HCT116 (cell line): ENCODE results near the gene CYP4A11. TPM values are rescaled to one million over a fixed set of nuclear protein-coding genes. Genes with fewer than 3 reads are reported as not detected.
"Not testable (repeated sequence)": the region's sequence is repeated elsewhere in the genome, so short reads cannot be mapped to it uniquely, and the experiment has no call there.

Experiments
- ATAC-seq: fragments of 200-7000 bp; cut with Tn5 transposase; 2 replicates; pipeline ENCODE4 v1.9.1; 2020; ENCODE audit warnings: mild to moderate bottlenecking, moderate library complexity
- BruUV-seq: library from RNA; stranded (reverse); fragments of 400-500 nt; replicated peaks from 2 replicates; lab custom pipeline; 2021; lab: Mats Ljungman, UMichigan
- CTCF ChIA-PET: fragments of 300-600 bp; sonication (Branson Sonifier 250); formaldehyde crosslinking; loops from one replicate; lab custom pipeline; 2021; ENCODE audit warnings: antibody characterized with exemption; lab: Charles Lee
- POLR2A ChIA-PET: fragments of 300-600, 350-600 bp; sonication (Branson Sonifier 250); formaldehyde crosslinking; loops from one replicate; lab custom pipeline; 2021; ENCODE audit warnings: antibody characterized with exemption; lab: Charles Lee
- RAD21 ChIA-PET, 2 experiments: fragments of 300-600 bp; sonication (Branson Sonifier 250); formaldehyde crosslinking; loops; one replicate each; lab custom pipeline; 2023; ENCODE audit warnings: low total read pairs in 2 of 2; ENCODE audit not compliant: uncharacterized antibody in 2 of 2, unreplicated experiment in 2 of 2, low non-redundant PET in 1 of 2; lab: Charles Lee
- DNase-seq: peaks from one replicate; pipeline ENCODE4 v3.0.0-alpha.2; 2010; ENCODE audit warnings: low read depth, low spot score
- H2AFZ ChIP-seq: fragments of 200-600 bp; shearing (Covaris generic), sonication (generic); 2 replicates; pipeline ENCODE4 v1.6.1; 2017; ENCODE audit warnings: low read depth, mixed run types, mixed read lengths, antibody characterized with exemption, low read length; ENCODE audit not compliant: poor library complexity, severe bottlenecking
- H3K27ac ChIP-seq: 2 replicates; pipeline ENCODE4 v1.5.1; 2012; ENCODE audit warnings: low read depth, low read length
- H3K27me3 ChIP-seq: fragments of 200-600 bp; sonication (generic); 2 replicates; pipeline ENCODE4 v1.6.1; 2016; ENCODE audit warnings: mixed run types, low read length, mixed read lengths; ENCODE audit not compliant: insufficient read depth
- H3K36me3 ChIP-seq, 2 experiments: fragments of 200-500 bp in 1 of 2; fragments of 200-600 bp in 1 of 2; sonication (Bioruptor generic) in 1 of 2; sonication (generic) in 1 of 2; 2 replicates each; pipeline versions ENCODE4 v1.5.1 to v1.6.1; 2014 to 2016; ENCODE audit warnings: low read length in 2 of 2, inconsistent platforms in 1 of 2, mixed read lengths in 1 of 2, mixed run types in 1 of 2; ENCODE audit not compliant: insufficient read depth in 2 of 2, control insufficient read depth in 1 of 2
- H3K4me1 ChIP-seq, 2 experiments: fragments of 200-600 bp in 1 of 2; sonication (generic) in 1 of 2; 2 replicates each; pipeline versions ENCODE4 v1.5.1 to v1.6.1; 2012 to 2017; ENCODE audit warnings: low read length in 2 of 2, inconsistent platforms in 1 of 2, mild to moderate bottlenecking in 1 of 2, mixed read lengths in 1 of 2, mixed run types in 1 of 2, moderate library complexity in 1 of 2; ENCODE audit not compliant: insufficient read depth in 2 of 2, control insufficient read depth in 1 of 2
- H3K4me2 ChIP-seq: fragments of 200-600 bp; sonication (generic); 2 replicates; pipeline ENCODE4 v1.6.1; 2017; ENCODE audit warnings: mixed run types, low read length, mixed read lengths
- H3K4me3 ChIP-seq, 2 experiments: fragments of 200-600 bp in 1 of 2; sonication (generic) in 1 of 2; replicated peaks in 1 of 2; 2 replicates each; pipeline ENCODE4 v1.5.1; 2011 to 2016; ENCODE audit warnings: low read length in 2 of 2, control low read depth in 1 of 2, low read depth in 1 of 2, mild to moderate bottlenecking in 1 of 2, mixed read lengths in 1 of 2, mixed run types in 1 of 2
- H3K79me2 ChIP-seq: fragments of 200-600 bp; sonication (generic); 2 replicates; pipeline ENCODE4 v1.6.1; 2017; ENCODE audit warnings: mild to moderate bottlenecking, mixed run types, low read length, moderate library complexity, mixed read lengths; ENCODE audit not compliant: insufficient read depth
- H3K9ac ChIP-seq: fragments of 200-600 bp; sonication (generic); 2 replicates; pipeline ENCODE4 v1.6.1; 2016; ENCODE audit warnings: low read length, mixed read lengths
- H3K9me2 ChIP-seq: fragments of 200-600 bp; sonication (generic), shearing (Covaris generic); 2 replicates; pipeline ENCODE4 v1.6.1; 2017; ENCODE audit warnings: mixed run types, mild to moderate bottlenecking, moderate library complexity; ENCODE audit not compliant: insufficient read depth
- H3K9me3 ChIP-seq, 2 experiments: fragments of 200-500 bp in 1 of 2; fragments of 200-600 bp in 1 of 2; sonication (Bioruptor generic) in 1 of 2; sonication (generic) in 1 of 2; 2 replicates each; pipeline ENCODE4 v1.6.1; 2014 to 2017; ENCODE audit warnings: low read length in 2 of 2, mixed read lengths in 2 of 2, inconsistent platforms in 1 of 2, low read depth in 1 of 2, mild to moderate bottlenecking in 1 of 2, mixed run types in 1 of 2, moderate library complexity in 1 of 2; ENCODE audit not compliant: control insufficient read depth in 1 of 2, insufficient read depth in 1 of 2
- H4K20me1 ChIP-seq: fragments of 200-600 bp; sonication (generic), shearing (Covaris generic); 2 replicates; pipeline ENCODE4 v1.6.1; 2017; ENCODE audit warnings: mixed run types, mild to moderate bottlenecking, moderate library complexity; ENCODE audit not compliant: insufficient read depth
- CEBPB ChIP-seq: IDR thresholded peaks from 2 replicates; pipeline ENCODE4 v1.6.1; 2012; ENCODE audit warnings: low read depth
- EGR1 ChIP-seq: IDR thresholded peaks from 2 replicates; pipeline ENCODE4 v1.6.1; 2012; ENCODE audit warnings: low read depth
- EZH2 ChIP-seq: fragments of 200-600 bp; sonication (generic); IDR thresholded peaks from 2 replicates; pipeline ENCODE4 v1.6.1; 2017; ENCODE audit warnings: antibody characterized with exemption, mixed run types
- EZH2phosphoT487 ChIP-seq: fragments of 200-600 bp; IDR thresholded peaks from 2 replicates; pipeline ENCODE4 v1.6.1; 2018; ENCODE audit warnings: antibody characterized with exemption, borderline replicate concordance
- FOSL1 ChIP-seq: IDR thresholded peaks from 2 replicates; pipeline ENCODE4 v1.6.1; 2012; ENCODE audit warnings: low read depth
- JUND ChIP-seq: IDR thresholded peaks from 2 replicates; pipeline ENCODE4 v1.6.1; 2012
- POLR2A ChIP-seq: IDR thresholded peaks from 2 replicates; pipeline ENCODE4 v1.7.0; 2011; ENCODE audit warnings: borderline replicate concordance; ENCODE audit not compliant: insufficient read depth, insufficient read length; ENCODE audit errors: extremely low read depth
- REST ChIP-seq: IDR thresholded peaks from 2 replicates; pipeline ENCODE4 v1.6.1; 2012; ENCODE audit warnings: low read depth
- SRF ChIP-seq: IDR thresholded peaks from 2 replicates; pipeline ENCODE4 v1.6.1; 2012; ENCODE audit warnings: low read depth
- TCF7L2 ChIP-seq: IDR thresholded peaks from 2 replicates; pipeline ENCODE4 v1.7.0; 2011; ENCODE audit warnings: borderline replicate concordance, inconsistent platforms; ENCODE audit not compliant: insufficient read depth, insufficient read length; ENCODE audit errors: extremely low read depth
- ZFX ChIP-seq: fragments of 450-650 bp; IDR thresholded peaks from 2 replicates; pipeline ENCODE4 v1.6.1; 2017
- ZNF274 ChIP-seq: fragments of 200-500 bp; sonication (Bioruptor generic); IDR thresholded peaks from 2 replicates; pipeline ENCODE4 v1.6.1; 2014; ENCODE audit warnings: mild to moderate bottlenecking, low read depth, low read length, inconsistent platforms
- intact Hi-C: fragments of 100-400 bp; cut with micrococcal nuclease; formaldehyde crosslinking; loops from 2 replicates; pipeline ENCODE4 v1.10.0; 2022
- total RNA-seq: library from RNA; stranded (reverse); gene quantifications from one replicate; pipeline ENCODE4 v1.2.1, GENCODE V29; 2021; ENCODE audit not compliant: unreplicated experiment
- TF ChIP-seq, protein P1 (sequence below): IDR thresholded peaks from 2 replicates; pipeline ENCODE4 v1.6.1; 2012
- TF ChIP-seq, protein P2 (sequence below): IDR thresholded peaks from 2 replicates; pipeline ENCODE4 v1.6.1; 2011; ENCODE audit warnings: mild to moderate bottlenecking, low read length, moderate library complexity; ENCODE audit not compliant: insufficient replicate concordance; ENCODE audit errors: extremely low read depth

The CYP4A11 gene
- total RNA-seq, 1 experiment from 2014 or later, result not detected

DNA sequence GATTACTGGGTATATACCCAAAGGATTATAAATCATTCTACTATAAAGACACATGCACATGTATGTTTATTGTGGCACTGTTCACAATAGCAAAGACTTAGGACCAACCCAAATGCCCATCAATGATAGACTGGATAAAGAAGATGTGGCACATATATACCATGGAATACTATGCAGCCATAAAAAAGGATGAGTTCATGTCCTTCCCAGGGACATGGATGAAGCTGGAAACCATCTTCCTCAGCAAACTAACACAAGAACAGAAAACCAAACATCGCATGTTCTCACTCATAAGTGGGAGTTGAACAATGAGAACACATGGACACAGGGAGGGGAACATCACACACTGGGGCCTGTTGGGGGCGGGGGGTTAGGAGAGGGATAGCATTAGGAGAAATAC, 49.3 kb upstream of the CYP4A11 start:
- H3K27ac ChIP-seq, ATAC-seq, H3K36me3 ChIP-seq, RAD21 ChIA-PET, H3K9me2 ChIP-seq, H3K27me3 ChIP-seq, BruUV-seq, CTCF ChIA-PET, intact Hi-C loops, H3K4me3 ChIP-seq, H3K79me2 ChIP-seq, H2AFZ ChIP-seq, H3K4me2 ChIP-seq, DNase-seq, POLR2A ChIA-PET, H3K9me3 ChIP-seq, H3K9ac ChIP-seq, H3K4me1 ChIP-seq, H4K20me1 ChIP-seq: not testable (repeated sequence)

- RAD21 ChIA-PET, result no interaction called here
- intact Hi-C loops, result no loop called here
- H3K9ac ChIP-seq, result no peak overlapping the region
- ATAC-seq (no peak), DNase-seq (no peak)
- TF ChIP-seq SRF (no peak), CEBPB (no peak), FOSL1 (no peak), EZH2phosphoT487 (no peak), ZNF274 (no peak), EZH2 (no peak), TCF7L2 (no peak), EGR1 (no peak), POLR2A (no peak), ZFX (no peak), REST (no peak), JUND (no peak)
- TF ChIP-seq, protein P1, sequence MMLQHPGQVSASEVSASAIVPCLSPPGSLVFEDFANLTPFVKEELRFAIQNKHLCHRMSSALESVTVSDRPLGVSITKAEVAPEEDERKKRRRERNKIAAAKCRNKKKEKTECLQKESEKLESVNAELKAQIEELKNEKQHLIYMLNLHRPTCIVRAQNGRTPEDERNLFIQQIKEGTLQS, result no peak
- TF ChIP-seq, protein P2, sequence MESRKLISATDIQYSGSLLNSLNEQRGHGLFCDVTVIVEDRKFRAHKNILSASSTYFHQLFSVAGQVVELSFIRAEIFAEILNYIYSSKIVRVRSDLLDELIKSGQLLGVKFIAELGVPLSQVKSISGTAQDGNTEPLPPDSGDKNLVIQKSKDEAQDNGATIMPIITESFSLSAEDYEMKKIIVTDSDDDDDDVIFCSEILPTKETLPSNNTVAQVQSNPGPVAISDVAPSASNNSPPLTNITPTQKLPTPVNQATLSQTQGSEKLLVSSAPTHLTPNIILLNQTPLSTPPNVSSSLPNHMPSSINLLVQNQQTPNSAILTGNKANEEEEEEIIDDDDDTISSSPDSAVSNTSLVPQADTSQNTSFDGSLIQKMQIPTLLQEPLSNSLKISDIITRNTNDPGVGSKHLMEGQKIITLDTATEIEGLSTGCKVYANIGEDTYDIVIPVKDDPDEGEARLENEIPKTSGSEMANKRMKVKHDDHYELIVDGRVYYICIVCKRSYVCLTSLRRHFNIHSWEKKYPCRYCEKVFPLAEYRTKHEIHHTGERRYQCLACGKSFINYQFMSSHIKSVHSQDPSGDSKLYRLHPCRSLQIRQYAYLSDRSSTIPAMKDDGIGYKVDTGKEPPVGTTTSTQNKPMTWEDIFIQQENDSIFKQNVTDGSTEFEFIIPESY, result no peak
- no peak overlapping the region for H2AFZ ChIP-seq
- H3K36me3 ChIP-seq, result no peaks in the 10 kb centered on the region
- CTCF ChIA-PET, result no interaction called here
- no peaks in the 10 kb centered on the region for H4K20me1 ChIP-seq
- no peak overlapping the region for H3K4me3 ChIP-seq
- H3K27me3 ChIP-seq, result peaks cover 27% of the 10 kb centered on the region; the same call in 1 of the 2 replicates
- H3K4me2 ChIP-seq, result no peak overlapping the region
- H3K9me3 ChIP-seq, result no peaks in the 10 kb centered on the region
- no TSS peak for BruUV-seq
- no peaks in the 10 kb centered on the region for H3K9me2 ChIP-seq
- H3K4me1 ChIP-seq, result no peaks in the 10 kb centered on the region
- H3K27ac ChIP-seq, result no peak overlapping the region
- H3K79me2 ChIP-seq, result no peaks in the 10 kb centered on the region
- POLR2A ChIA-PET, result no interaction called here
These were observed 42.7 kb upstream of the CYP4A11 start for GRCh38 chr1:46983830-46984586.
